Ectodermal cell (in vitro differentiated cells): ENCODE results near the gene ACVRL1.

Experiments
- H3K27ac ChIP-seq: 2 replicates; pipeline ENCODE4 v1.7.0; 2013; ENCODE audit warnings: mild to moderate bottlenecking, low read depth, low read length; ENCODE audit not compliant: insufficient read depth, poor library complexity, severe bottlenecking
- H3K27me3 ChIP-seq: 2 replicates; pipeline ENCODE4 v1.7.0; 2013; ENCODE audit warnings: mild to moderate bottlenecking, low read length; ENCODE audit not compliant: insufficient read depth, control insufficient read depth, poor library complexity, severe bottlenecking
- H3K36me3 ChIP-seq: one replicate; pipeline ENCODE4 v1.7.0; 2013; ENCODE audit warnings: low read length; ENCODE audit not compliant: control insufficient read depth, insufficient read depth
- H3K4me1 ChIP-seq: one replicate; pipeline ENCODE4 v1.7.0; 2013; ENCODE audit warnings: low read length; ENCODE audit not compliant: control insufficient read depth, insufficient read depth
- H3K4me3 ChIP-seq: 2 replicates; pipeline ENCODE4 v1.7.0; 2013; ENCODE audit warnings: low read depth, low read length, control low read depth; ENCODE audit not compliant: insufficient read depth
- H3K9me3 ChIP-seq: 2 replicates; pipeline ENCODE4 v1.7.0; 2013; ENCODE audit warnings: mild to moderate bottlenecking, low read length, moderate library complexity; ENCODE audit not compliant: control insufficient read depth
- WGBS, 2 experiments: methylation state at CpG; one replicate each; pipeline ENCODE4 v1.1.7; 2013; ENCODE audit warnings: missing lambda C conversion rate in 2 of 2; 5-methylcytosine and 5-hydroxymethylcytosine counted together

ACVRL1 gene

GRCh38 chr12:51917041-51917590, 9.8 kb downstream of the ACVRL1 start:
- Histone ChIP-seq H3K9me3 (no peaks in the 10 kb centered on the region), H3K27ac (no peak overlapping the region), H3K36me3 (no peaks in the 10 kb centered on the region), H3K4me1 (peaks cover 15% of the 10 kb centered on the region), H3K27me3 (no peaks in the 10 kb centered on the region), H3K4me3 (no peak overlapping the region)
- 92 to 93% methylated on average over 10 of the region's 10 CpGs for WGBS, 2 experiments

- Histone ChIP-seq H3K9me3 (no peaks in the 10 kb centered on the region), H3K36me3 (no peaks in the 10 kb centered on the region), H3K4me3 (no peak overlapping the region), H3K27me3 (no peaks in the 10 kb centered on the region), H3K4me1 (peaks cover 14% of the 10 kb centered on the region), H3K27ac (no peak overlapping the region)
- 90 to 91% methylated on average over 16 of the region's 16 CpGs for WGBS, 2 experiments
Observed at GRCh38 chr12:51917746-51918453, 10.6 kb downstream of the ACVRL1 start.

- WGBS, 2 experiments, result 89 to 97% methylated on average over 2 of the region's 2 CpGs
- Histone ChIP-seq H3K4me1 (peaks cover 12% of the 10 kb centered on the region), H3K9me3 (no peaks in the 10 kb centered on the region), H3K36me3 (no peaks in the 10 kb centered on the region), H3K27me3 (peaks cover 9% of the 10 kb centered on the region), H3K4me3 (no peak overlapping the region), H3K27ac (no peak overlapping the region)
Observed at GRCh38 chr12:51920046-51920445, 12.7 kb downstream of the ACVRL1 start.

- Histone ChIP-seq H3K4me3 (no peak overlapping the region), H3K9me3 (no peaks in the 10 kb centered on the region), H3K27ac (no peak overlapping the region), H3K4me1 (peaks cover 12% of the 10 kb centered on the region), H3K36me3 (no peaks in the 10 kb centered on the region), H3K27me3 (peaks cover 9% of the 10 kb centered on the region)
- 34% methylated on average over 7 of the region's 7 CpGs for WGBS, 2 experiments
Observed at GRCh38 chr12:51921017-51921725, 13.9 kb downstream of the ACVRL1 start.

GRCh38 chr12:51922146-51922545, 14.8 kb downstream of the ACVRL1 start:
- H3K36me3 ChIP-seq, result no peaks in the 10 kb centered on the region
- H3K4me3 ChIP-seq, result no peak overlapping the region
- no peaks in the 10 kb centered on the region for H3K9me3 ChIP-seq
- H3K27me3 ChIP-seq, result peaks cover 9% of the 10 kb centered on the region
- peaks cover 12% of the 10 kb centered on the region for H3K4me1 ChIP-seq
- H3K27ac ChIP-seq, result no peak overlapping the region
- 93 to 100% methylated on average over 2 of the region's 2 CpGs for WGBS, 2 experiments

- H3K27me3 ChIP-seq, result peaks cover 9% of the 10 kb centered on the region
- no peaks in the 10 kb centered on the region for H3K36me3 ChIP-seq
- 67 to 69% methylated on average over 16 of the region's 16 CpGs for WGBS, 2 experiments
- H3K4me3 ChIP-seq, result no peak overlapping the region
- H3K9me3 ChIP-seq, result no peaks in the 10 kb centered on the region
- no peak overlapping the region for H3K27ac ChIP-seq
- peaks cover 12% of the 10 kb centered on the region for H3K4me1 ChIP-seq
Observed at GRCh38 chr12:51922762-51923505, 15.6 kb downstream of the ACVRL1 start.

- Histone ChIP-seq H3K36me3 (no peaks in the 10 kb centered on the region), H3K9me3 (no peaks in the 10 kb centered on the region), H3K4me3 (no peak overlapping the region), H3K27ac (no peak overlapping the region), H3K4me1 (peaks cover 12% of the 10 kb centered on the region), H3K27me3 (peaks cover 9% of the 10 kb centered on the region)
- 41 to 42% methylated on average over 31 of the region's 31 CpGs for WGBS, 2 experiments
Observed at GRCh38 chr12:51923506-51924365, 16.4 kb downstream of the ACVRL1 start.

GRCh38 chr12:51924551-51925319, 17.4 kb downstream of the ACVRL1 start:
- 89 to 94% methylated on average over 4 to 5 of the region's 5 CpGs for WGBS, 2 experiments

More at GRCh38 chr12:51924551-51925319, 17.4 kb downstream of the ACVRL1 start:
- Histone ChIP-seq H3K4me1 (peaks cover 12% of the 10 kb centered on the region), H3K36me3 (no peaks in the 10 kb centered on the region), H3K27me3 (peaks cover 9% of the 10 kb centered on the region), H3K27ac (no peak overlapping the region), H3K4me3 (no peak overlapping the region), H3K9me3 (no peaks in the 10 kb centered on the region)
